Measurements from ENCODE around the gene OR8A1.

The OR8A1 gene

GRCh38 chr11:124569697-124570096 is at the start of gene OR8A1:
OR8A1 (plus strand) TSS chr11:124569997; CDS start chr11:124570120, 123 bp downstream.
- Histone ChIP-seq H3K9me2 (ENCODE audit: low read depth, low read length) (no peaks in the 10 kb centered on the region), H3K4me2 (ENCODE audit: low read length) (no peak within 1 kb of the TSS), H2AFZ (ENCODE audit: low read length) (no peak within 1 kb of the TSS), H3F3A (ENCODE audit: insufficient read depth, low read length) (no peaks in the 10 kb centered on the region), H3K9me3 (ENCODE audit: low read length) (no peaks in the 10 kb centered on the region), H3K36me3 (ENCODE audit: insufficient read depth, low read length) (no peaks in the 10 kb centered on the region), H4K20me1 (ENCODE audit: insufficient read depth, low read length) (no peaks in the 10 kb centered on the region), H3K27ac (ENCODE audit: low read depth, low read length, poor library complexity, severe bottlenecking) (no peak within 1 kb of the TSS), H3K4me1 (ENCODE audit: insufficient read depth, low read length, severe bottlenecking) (no peaks in the 10 kb centered on the region), H3K9ac (ENCODE audit: low read length) (no peak within 1 kb of the TSS), H3K79me2 (ENCODE audit: insufficient read depth, low read length) (no peaks in the 10 kb centered on the region), H3K4me3 (ENCODE audit: low read depth, low read length, poor library complexity, severe bottlenecking) (no peak within 1 kb of the TSS), H3K27me3 (ENCODE audit: insufficient read depth, low read length) (no peaks in the 10 kb centered on the region)
- TF ChIP-seq EZH2 (IDR thresholded peaks at IDR 0.05; ENCODE audit: borderline replicate concordance, low read length): no peak
- TF ChIP-seq, protein P1, sequence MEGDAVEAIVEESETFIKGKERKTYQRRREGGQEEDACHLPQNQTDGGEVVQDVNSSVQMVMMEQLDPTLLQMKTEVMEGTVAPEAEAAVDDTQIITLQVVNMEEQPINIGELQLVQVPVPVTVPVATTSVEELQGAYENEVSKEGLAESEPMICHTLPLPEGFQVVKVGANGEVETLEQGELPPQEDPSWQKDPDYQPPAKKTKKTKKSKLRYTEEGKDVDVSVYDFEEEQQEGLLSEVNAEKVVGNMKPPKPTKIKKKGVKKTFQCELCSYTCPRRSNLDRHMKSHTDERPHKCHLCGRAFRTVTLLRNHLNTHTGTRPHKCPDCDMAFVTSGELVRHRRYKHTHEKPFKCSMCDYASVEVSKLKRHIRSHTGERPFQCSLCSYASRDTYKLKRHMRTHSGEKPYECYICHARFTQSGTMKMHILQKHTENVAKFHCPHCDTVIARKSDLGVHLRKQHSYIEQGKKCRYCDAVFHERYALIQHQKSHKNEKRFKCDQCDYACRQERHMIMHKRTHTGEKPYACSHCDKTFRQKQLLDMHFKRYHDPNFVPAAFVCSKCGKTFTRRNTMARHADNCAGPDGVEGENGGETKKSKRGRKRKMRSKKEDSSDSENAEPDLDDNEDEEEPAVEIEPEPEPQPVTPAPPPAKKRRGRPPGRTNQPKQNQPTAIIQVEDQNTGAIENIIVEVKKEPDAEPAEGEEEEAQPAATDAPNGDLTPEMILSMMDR (IDR thresholded peaks at IDR 0.05; ENCODE audit: low read length): no peak

GRCh38 chr11:124520550-124520854 is 49.3 kb upstream of the OR8A1 start:
- Histone ChIP-seq H3K4me2 (ENCODE audit: low read length) (no peak overlapping the region), H3K79me2 (ENCODE audit: insufficient read depth, low read length) (no peaks in the 10 kb centered on the region), H3K27ac (ENCODE audit: low read depth, low read length, poor library complexity, severe bottlenecking) (no peak overlapping the region), H3K27me3 (ENCODE audit: insufficient read depth, low read length) (no peaks in the 10 kb centered on the region), H3F3A (ENCODE audit: insufficient read depth, low read length) (no peaks in the 10 kb centered on the region), H3K9me3 (ENCODE audit: low read length) (no peaks in the 10 kb centered on the region), H3K4me1 (ENCODE audit: insufficient read depth, low read length, severe bottlenecking) (no peaks in the 10 kb centered on the region), H3K4me3 (ENCODE audit: low read depth, low read length, poor library complexity, severe bottlenecking) (no peak overlapping the region), H3K9ac (ENCODE audit: low read length) (no peak overlapping the region), H3K36me3 (ENCODE audit: insufficient read depth, low read length) (no peaks in the 10 kb centered on the region), H3K9me2 (ENCODE audit: low read depth, low read length) (no peaks in the 10 kb centered on the region), H4K20me1 (ENCODE audit: insufficient read depth, low read length) (no peaks in the 10 kb centered on the region), H2AFZ (ENCODE audit: low read length) (no peak overlapping the region)
- no peak for TF ChIP-seq EZH2 (IDR thresholded peaks at IDR 0.05; ENCODE audit: borderline replicate concordance, low read length)
- TF ChIP-seq, protein P1 (IDR thresholded peaks at IDR 0.05; ENCODE audit: low read length): no peak

GRCh38 chr11:124533626-124534025 is 36.2 kb upstream of the OR8A1 start:
- no peaks in the 10 kb centered on the region for H3K36me3 ChIP-seq (ENCODE audit: insufficient read depth, low read length)
- H3K4me2 ChIP-seq (ENCODE audit: low read length): no peak overlapping the region
- no peaks in the 10 kb centered on the region for H3K9me2 ChIP-seq (ENCODE audit: low read depth, low read length)
- no peak overlapping the region for H3K4me3 ChIP-seq (ENCODE audit: low read depth, low read length, poor library complexity, severe bottlenecking)
- no peaks in the 10 kb centered on the region for H4K20me1 ChIP-seq (ENCODE audit: insufficient read depth, low read length)
- no peak for TF ChIP-seq EZH2 (IDR thresholded peaks at IDR 0.05; ENCODE audit: borderline replicate concordance, low read length)
- TF ChIP-seq, protein P1 (IDR thresholded peaks at IDR 0.05; ENCODE audit: low read length): no peak
- no peaks in the 10 kb centered on the region for H3F3A ChIP-seq (ENCODE audit: insufficient read depth, low read length)
- H3K4me1 ChIP-seq (ENCODE audit: insufficient read depth, low read length, severe bottlenecking): no peaks in the 10 kb centered on the region
- no peaks in the 10 kb centered on the region for H3K9me3 ChIP-seq (ENCODE audit: low read length)
- no peak overlapping the region for H3K27ac ChIP-seq (ENCODE audit: low read depth, low read length, poor library complexity, severe bottlenecking)
- H3K79me2 ChIP-seq (ENCODE audit: insufficient read depth, low read length): no peaks in the 10 kb centered on the region
- H2AFZ ChIP-seq (ENCODE audit: low read length): no peak overlapping the region
- no peak overlapping the region for H3K9ac ChIP-seq (ENCODE audit: low read length)
- no peaks in the 10 kb centered on the region for H3K27me3 ChIP-seq (ENCODE audit: insufficient read depth, low read length)
